Large intestine (tissue), 3 donors: ENCODE data around the gene CISD3. TPM values are rescaled to one million over a fixed set of nuclear protein-coding genes. Genes with fewer than 3 reads are reported as not detected.
A peak's percentile ranks its signal among the peaks of the same experiment; 100 is the strongest.

Source experiments
- DNase-seq, 2 donors: peaks; one replicate each; pipeline versions ENCODE4 v3.0.0 to v3.0.0-alpha.2; 2013
- H3K27ac ChIP-seq: one replicate; pipeline ENCODE4 v1.5.1; 2013; ENCODE audit warnings: low read length
- H3K27me3 ChIP-seq: 2 replicates; pipeline ENCODE4 v1.6.1; 2013; ENCODE audit warnings: low read length; ENCODE audit not compliant: control insufficient read depth, insufficient read depth
- H3K36me3 ChIP-seq: 2 replicates; pipeline ENCODE4 v1.6.1; 2013; ENCODE audit warnings: low read length; ENCODE audit not compliant: control insufficient read depth, insufficient read depth
- H3K4me1 ChIP-seq: one replicate; pipeline ENCODE4 v1.6.1; 2013; ENCODE audit warnings: low read length; ENCODE audit not compliant: control insufficient read depth, insufficient read depth
- H3K4me3 ChIP-seq: one replicate; pipeline ENCODE4 v1.5.1; 2013; ENCODE audit warnings: low read length
- H3K9me3 ChIP-seq: one replicate; pipeline ENCODE4 v1.6.1; 2013; ENCODE audit warnings: mild to moderate bottlenecking, low read depth, low read length, moderate library complexity; ENCODE audit not compliant: control insufficient read depth
- WGBS: methylation state at CpG from one replicate; pipeline ENCODE4 v1.1.5; 2013; ENCODE audit warnings: low lambda C conversion rate; ENCODE audit not compliant: insufficient coverage; 5-methylcytosine and 5-hydroxymethylcytosine counted together
- polyA plus RNA-seq: library from polyadenylated mRNA; unstranded; fragments of 120-200 nt; gene quantifications from one replicate; pipeline ENCODE4 v1.2.1, GENCODE V29; 2013

The CISD3 gene
- polyA plus RNA-seq, 1 donor, result 47.7 TPM

DNA sequence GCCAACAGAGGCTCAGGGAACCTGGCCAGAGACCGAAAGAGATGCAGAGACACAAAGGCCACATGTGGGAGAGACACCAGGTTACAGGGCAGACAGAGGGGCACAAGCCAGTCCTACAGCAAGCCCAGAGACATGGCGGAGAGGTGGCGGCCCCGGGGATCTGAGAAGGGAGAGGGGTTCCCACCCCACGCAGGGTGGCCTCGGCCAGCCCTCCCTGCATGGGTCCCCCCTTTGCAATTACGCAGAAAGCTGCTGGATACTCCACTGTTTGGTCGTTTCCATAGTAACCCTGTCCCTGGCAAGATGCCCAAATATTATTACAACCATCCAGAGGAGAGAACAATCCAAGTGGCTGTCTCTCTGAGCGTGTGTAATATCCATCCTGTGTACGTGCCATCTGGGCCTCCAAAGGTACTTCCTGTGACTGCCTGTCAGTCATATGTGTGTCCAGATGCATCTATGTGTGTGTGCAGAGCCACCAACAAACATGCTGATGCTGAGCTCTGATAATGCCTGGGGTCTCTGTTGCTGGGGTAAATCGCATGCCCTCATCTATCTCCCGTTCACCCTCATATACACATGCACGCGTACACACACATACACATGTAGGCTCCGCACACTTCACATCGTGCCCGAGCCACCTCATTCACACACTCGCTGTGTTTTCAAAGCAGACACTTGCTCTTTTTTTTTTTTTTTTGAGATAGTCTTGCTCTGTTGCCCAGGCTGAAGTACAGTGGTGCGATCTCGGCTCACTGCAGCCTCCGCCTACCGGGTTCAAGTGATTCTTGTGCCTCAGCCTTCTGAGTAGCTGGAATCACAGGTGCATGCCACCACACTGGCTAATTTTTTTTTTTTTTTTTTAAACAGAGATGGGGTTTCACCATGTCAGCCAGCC, 12.5 kb downstream of the CISD3 start:
- H3K4me1 ChIP-seq, result peaks cover 61% of the 10 kb centered on the region
- 50% methylated on average over 1 of the region's 22 CpGs for WGBS
- no peak overlapping the region for H3K4me3 ChIP-seq
- DNase-seq, result peak; percentile 91 to 93
- no peaks in the 10 kb centered on the region for H3K27me3 ChIP-seq
- H3K27ac ChIP-seq, result peak overlapping the region; percentile 84
- H3K9me3 ChIP-seq, result no peaks in the 10 kb centered on the region
- H3K36me3 ChIP-seq, result peaks cover 24% of the 10 kb centered on the region

- peak in 1 of 2 donors; percentile 43 for DNase-seq
Observed at GRCh38 chr17:38743556-38744171, 13.5 kb downstream of the CISD3 start.

DNA sequence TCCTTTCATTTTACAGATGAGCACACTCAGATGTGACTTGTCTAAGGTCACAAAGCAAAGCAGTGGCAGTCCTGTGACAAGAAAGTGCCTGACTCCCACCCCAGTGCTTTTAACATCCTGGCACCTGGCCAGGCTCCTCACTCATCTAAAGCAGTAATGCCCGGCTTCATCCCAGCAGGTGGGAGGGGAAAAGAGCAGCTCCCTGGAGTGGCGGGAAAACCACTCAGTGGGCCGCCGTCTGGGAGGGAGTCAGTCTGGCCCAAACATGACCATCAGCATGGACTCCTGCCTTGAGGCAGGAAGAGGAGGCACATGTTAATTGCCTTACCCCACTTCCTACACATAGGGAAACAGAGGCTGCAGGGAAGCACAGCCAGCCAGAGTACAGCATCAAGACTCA, 15.4 kb downstream of the CISD3 start:
- peaks cover 61% of the 10 kb centered on the region for H3K4me1 ChIP-seq
- no CpG with 5 or more reads among the region's 4 CpGs for WGBS
- no peak overlapping the region for H3K4me3 ChIP-seq
- no peaks in the 10 kb centered on the region for H3K36me3 ChIP-seq
- peaks cover 6% of the 10 kb centered on the region for H3K27me3 ChIP-seq
- DNase-seq, result no peak
- no peaks in the 10 kb centered on the region for H3K9me3 ChIP-seq
- peak overlapping the region; percentile 87 for H3K27ac ChIP-seq

More at GRCh38 chr17:38743556-38744171, 13.5 kb downstream of the CISD3 start:
- Histone ChIP-seq H3K9me3 (no peaks in the 10 kb centered on the region), H3K36me3 (peaks cover 15% of the 10 kb centered on the region), H3K4me1 (peaks cover 63% of the 10 kb centered on the region), H3K4me3 (no peak overlapping the region), H3K27me3 (no peaks in the 10 kb centered on the region), H3K27ac (peak overlapping the region; percentile 84)
- no CpG with 5 or more reads among the region's 4 CpGs for WGBS

GRCh38 chr17:38746004-38746848, 16.1 kb downstream of the CISD3 start:
- peak in 1 of 2 donors; percentile 86 for DNase-seq
- Histone ChIP-seq H3K4me3 (peak overlapping the region; percentile 81), H3K36me3 (no peaks in the 10 kb centered on the region), H3K4me1 (peaks cover 67% of the 10 kb centered on the region), H3K9me3 (no peaks in the 10 kb centered on the region), H3K27ac (peak overlapping the region; percentile 87), H3K27me3 (peaks cover 9% of the 10 kb centered on the region)
- no CpG with 5 or more reads among the region's 8 CpGs for WGBS

- no peak for DNase-seq
- Histone ChIP-seq H3K4me1 (peaks cover 63% of the 10 kb centered on the region), H3K9me3 (no peaks in the 10 kb centered on the region), H3K4me3 (peak overlapping the region; percentile 81), H3K36me3 (no peaks in the 10 kb centered on the region), H3K27ac (peak overlapping the region; percentile 87), H3K27me3 (peaks cover 9% of the 10 kb centered on the region)
- WGBS, result no CpG with 5 or more reads among the region's 21 CpGs
Observed at GRCh38 chr17:38746849-38747462, 16.8 kb downstream of the CISD3 start.

- Histone ChIP-seq H3K4me3 (peak overlapping the region; percentile 81), H3K27ac (peak overlapping the region; percentile 87), H3K36me3 (no peaks in the 10 kb centered on the region), H3K27me3 (peaks cover 9% of the 10 kb centered on the region), H3K4me1 (peaks cover 57% of the 10 kb centered on the region), H3K9me3 (no peaks in the 10 kb centered on the region)
- peak in 1 of 2 donors; percentile 48 for DNase-seq
- WGBS, result no CpG with 5 or more reads among the region's 64 CpGs
Observed at GRCh38 chr17:38747463-38748148, 17.5 kb downstream of the CISD3 start.

GRCh38 chr17:38748149-38748891, 18.2 kb downstream of the CISD3 start, which contains the start of gene PCGF2:
PCGF2 (minus strand) TSS chr17:38748336; CDS start chr17:38740402, 7,934 bp downstream.
- Histone ChIP-seq H3K27ac (peak within 1 kb of the TSS; percentile 87), H3K27me3 (peaks cover 9% of the 10 kb centered on the region), H3K36me3 (no peaks in the 10 kb centered on the region), H3K4me3 (peak within 1 kb of the TSS; percentile 81), H3K4me1 (peaks cover 50% of the 10 kb centered on the region), H3K9me3 (no peaks in the 10 kb centered on the region)
- no CpG with 5 or more reads among the region's 47 CpGs for WGBS
- DNase-seq, result peak; percentile 85 to 86

- Histone ChIP-seq H3K4me1 (peaks cover 48% of the 10 kb centered on the region), H3K36me3 (peaks cover 2% of the 10 kb centered on the region), H3K27me3 (peaks cover 9% of the 10 kb centered on the region), H3K4me3 (peak overlapping the region; percentile 81), H3K9me3 (no peaks in the 10 kb centered on the region), H3K27ac (peak overlapping the region; percentile 75)
- WGBS, result no CpG with 5 or more reads among the region's 32 CpGs
- no peak for DNase-seq
Observed at GRCh38 chr17:38748892-38749222, 18.7 kb downstream of the CISD3 start.
